CD4-positive, alpha-beta T cell treated with Interferon gamma for 1 hour (primary cell): ENCODE measurements around the gene LGMN.
A peak's percentile ranks its signal among the peaks of the same experiment; 100 is the strongest.
"Not testable (repeated sequence)": the region's sequence is repeated elsewhere in the genome, so short reads cannot be mapped to it uniquely, and the experiment has no call there.

ENCODE experiments used
- DNase-seq: peaks from one replicate; pipeline ENCODE4 v3.0.0-alpha.2; 2020

Gene LGMN

GRCh38 chr14:92748259-92749016, at the start of gene LGMN:
Gene LGMN, minus strand, starts transcription at chr14:92748627. Its CDS starts 15,841 bp downstream, at chr14:92732786.
- DNase-seq = peak; percentile 91

GRCh38 chr14:92794961-92795360, 46.5 kb upstream of the LGMN start:
- DNase-seq = no peak

GRCh38 chr14:92794547-92794941, 46.1 kb upstream of the LGMN start:
- DNase-seq = no peak

- DNase-seq = peak; percentile 98
These were observed 45.5 kb upstream of the LGMN start, which contains the start of gene GOLGA5 for GRCh38 chr14:92793709-92794546. Gene GOLGA5, plus strand, starts transcription at chr14:92794305. Its CDS starts 3,133 bp downstream, at chr14:92797438.

- no peak for DNase-seq
These were observed 44.5 kb upstream of the LGMN start for GRCh38 chr14:92792885-92793284.

GRCh38 chr14:92789457-92790089, 41.1 kb upstream of the LGMN start:
- DNase-seq = no peak

- no peak for DNase-seq
These were observed 39.1 kb upstream of the LGMN start for GRCh38 chr14:92787554-92787953.

GRCh38 chr14:92786427-92786756, 38.0 kb upstream of the LGMN start:
- DNase-seq = no peak

- no peak for DNase-seq
These were observed 37.4 kb upstream of the LGMN start for GRCh38 chr14:92785667-92786426.

GRCh38 chr14:92783813-92784431, 35.5 kb upstream of the LGMN start:
- DNase-seq = no peak

GRCh38 chr14:92781350-92781749, 32.9 kb upstream of the LGMN start:
- no peak for DNase-seq

- peak; percentile 10 for DNase-seq
These were observed 32.2 kb upstream of the LGMN start for GRCh38 chr14:92780444-92781232.

- DNase-seq = not testable (repeated sequence)
These were observed 30.6 kb upstream of the LGMN start for GRCh38 chr14:92778868-92779565.

- DNase-seq = not testable (repeated sequence)
These were observed 26.9 kb upstream of the LGMN start for GRCh38 chr14:92775292-92775691.

GRCh38 chr14:92774572-92774971, 26.1 kb upstream of the LGMN start:
- no peak for DNase-seq

GRCh38 chr14:92770484-92770883, 22.1 kb upstream of the LGMN start:
- no peak for DNase-seq

- DNase-seq = no peak
These were observed 20.4 kb upstream of the LGMN start for GRCh38 chr14:92768795-92769194.

- DNase-seq = peak; percentile 53
These were observed 19.8 kb upstream of the LGMN start for GRCh38 chr14:92768236-92768635.

- DNase-seq = not testable (repeated sequence)
These were observed 15.5 kb upstream of the LGMN start for GRCh38 chr14:92763666-92764631.

GRCh38 chr14:92760524-92760805, 12.0 kb upstream of the LGMN start:
- no peak for DNase-seq
